WTC11 (cell line): ENCODE results near the gene ITPR2. TPM values are rescaled to one million over a fixed set of nuclear protein-coding genes. Genes with fewer than 3 reads are reported as not detected.

Experiments used
- ATAC-seq: fragments of 200-7000 bp; cut with Tn5 transposase; 2 replicates; pipeline ENCODE4 v1.10.0; 2021; ENCODE audit warnings: mild to moderate bottlenecking, moderate library complexity
- CTCF ChIA-PET: fragments of 300-600 bp; sonication (Branson Sonifier 250); formaldehyde crosslinking; loops from one replicate; lab custom pipeline; 2021; ENCODE audit warnings: antibody characterized with exemption; lab: Charles Lee
- POLR2A ChIA-PET: fragments of 350-600 bp; sonication (Branson Sonifier 250); formaldehyde crosslinking; loops from one replicate; lab custom pipeline; 2021; ENCODE audit warnings: antibody characterized with exemption; lab: Charles Lee
- DNase-seq: peaks from one replicate; pipeline ENCODE4 v3.0.0; 2021; ENCODE audit warnings: low spot score
- H3K27ac Mint-ChIP-seq: 2 replicates; pipeline ENCODE4 v1.8.0; 2021; ENCODE audit warnings: mixed read lengths
- H3K27me3 Mint-ChIP-seq: 2 replicates; pipeline ENCODE4 v1.8.0; 2021; ENCODE audit warnings: low read depth, mild to moderate bottlenecking, moderate library complexity, mixed read lengths
- H3K36me3 Mint-ChIP-seq: 2 replicates; pipeline ENCODE4 v1.8.0; 2021; ENCODE audit warnings: mixed read lengths
- H3K4me1 Mint-ChIP-seq: 2 replicates; pipeline ENCODE4 v1.8.0; 2022; ENCODE audit warnings: mixed read lengths
- H3K4me3 Mint-ChIP-seq: 2 replicates; pipeline ENCODE4 v1.8.0; 2021; ENCODE audit warnings: mild to moderate bottlenecking, moderate library complexity, mixed read lengths
- H3K9me3 Mint-ChIP-seq: 2 replicates; pipeline ENCODE4 v1.8.0; 2021; ENCODE audit warnings: mixed read lengths
- ATF2 ChIP-seq: sonication (generic); formaldehyde crosslinking; IDR thresholded peaks from 2 replicates; pipeline ENCODE4 v1.8.1; 2022; ENCODE audit warnings: low read depth, missing genetic modification reagents, borderline replicate concordance
- CBFB ChIP-seq: sonication (generic); formaldehyde crosslinking; IDR thresholded peaks from 2 replicates; pipeline ENCODE4 v1.8.1; 2022; ENCODE audit warnings: mild to moderate bottlenecking, low read depth, missing genetic modification reagents
- CTCF ChIP-seq: fragments of 200-600 bp; IDR thresholded peaks from 2 replicates; pipeline ENCODE4 v1.8.0; 2022; ENCODE audit warnings: antibody characterized with exemption
- E2F5 ChIP-seq: sonication (generic); formaldehyde crosslinking; IDR thresholded peaks from 2 replicates; pipeline ENCODE4 v1.8.1; 2022; ENCODE audit warnings: mild to moderate bottlenecking, moderate library complexity, missing genetic modification reagents
- ERG ChIP-seq: fragments of 250-450 bp; sonication (Bioruptor Pico); IDR thresholded peaks from 2 replicates; pipeline ENCODE4 v1.8.0; 2021; ENCODE audit warnings: mild to moderate bottlenecking
- ETV6 ChIP-seq: sonication (generic); formaldehyde crosslinking; IDR thresholded peaks from 2 replicates; pipeline ENCODE4 v1.8.1; 2022; ENCODE audit warnings: mild to moderate bottlenecking, missing genetic modification reagents
- GTF2I ChIP-seq: fragments of 250-450 bp; sonication (Bioruptor Pico); conservative IDR thresholded peaks from 2 replicates; pipeline ENCODE4 v1.4.0; 2021; ENCODE audit warnings: mild to moderate bottlenecking
- JAZF1 ChIP-seq: fragments of 250-450 bp; sonication (Bioruptor Pico); IDR thresholded peaks from 2 replicates; pipeline ENCODE4 v1.9.0; 2021; ENCODE audit warnings: moderate library complexity, mild to moderate bottlenecking, inconsistent platforms
- NFATC4 ChIP-seq: fragments of 250-450 bp; sonication (Bioruptor Pico); IDR thresholded peaks from 2 replicates; pipeline ENCODE4 v1.9.0; 2021; ENCODE audit warnings: mild to moderate bottlenecking
- NR1H2 ChIP-seq: sonication (generic); formaldehyde crosslinking; IDR thresholded peaks from 2 replicates; pipeline ENCODE4 v1.9.0; 2021; ENCODE audit warnings: mild to moderate bottlenecking, moderate library complexity, missing genetic modification reagents
- NR2C2 ChIP-seq: sonication (generic); formaldehyde crosslinking; IDR thresholded peaks from 2 replicates; pipeline ENCODE4 v1.8.0; 2022; ENCODE audit warnings: mild to moderate bottlenecking, missing genetic modification reagents
- SMAD4 ChIP-seq: sonication (generic); formaldehyde crosslinking; IDR thresholded peaks from 2 replicates; pipeline ENCODE4 v1.8.0; 2022; ENCODE audit warnings: mild to moderate bottlenecking, missing genetic modification reagents
- ZNF317 ChIP-seq: sonication (generic); formaldehyde crosslinking; IDR thresholded peaks from 2 replicates; pipeline ENCODE4 v1.8.1; 2023; ENCODE audit warnings: low read depth, mild to moderate bottlenecking, moderate library complexity, missing genetic modification reagents, borderline replicate concordance
- ZNF512 ChIP-seq: sonication (generic); formaldehyde crosslinking; IDR thresholded peaks from 2 replicates; pipeline ENCODE4 v1.8.1; 2022; ENCODE audit warnings: missing genetic modification reagents, borderline replicate concordance
- ZNF532 ChIP-seq: fragments of 250-450 bp; sonication (Bioruptor Pico); IDR thresholded peaks from 2 replicates; pipeline ENCODE4 v1.9.0; 2021; ENCODE audit warnings: mild to moderate bottlenecking, borderline replicate concordance
- total RNA-seq: library from RNA; stranded (reverse); gene quantifications from 3 replicates; pipeline ENCODE4 v1.2.3, GENCODE V29; 2021

ITPR2 gene
- total RNA-seq, 1 experiment from 2014 or later, result 50.7 TPM

- no peak for TF ChIP-seq E2F5 (CRISPR knock-in tag)
Observed at GRCh38 chr12:26839512-26839911, 6.5 kb upstream of the ITPR2 start (continued).

- ChIA-PET POLR2A (no interaction called here), CTCF (no interaction called here)
- ATAC-seq (no peak), DNase-seq (no peak)
- Mint-ChIP-seq H3K27ac (no peak overlapping the region), H3K36me3 (peaks cover 17% of the 10 kb centered on the region), H3K4me1 (peaks cover 4% of the 10 kb centered on the region), H3K9me3 (peaks cover 20% of the 10 kb centered on the region), H3K4me3 (no peak overlapping the region), H3K27me3 (peaks cover 4% of the 10 kb centered on the region; the same call in 1 of the 2 replicates)
- TF ChIP-seq ETV6 (no peak), ZNF512 (CRISPR knock-in tag) (0 out of 2 replicates have a peak, but pooled peaks have one; percentile 13)
Observed at GRCh38 chr12:26838888-26839416, 6.0 kb upstream of the ITPR2 start.

- peaks cover 4% of the 10 kb centered on the region; the same call in 1 of the 2 replicates for H3K27me3 Mint-ChIP-seq
- H3K4me3 Mint-ChIP-seq, result no peak overlapping the region
- POLR2A ChIA-PET, result no interaction called here
- no peak overlapping the region for H3K27ac Mint-ChIP-seq
- DNase-seq (no peak), ATAC-seq (no peak)
- peaks cover 20% of the 10 kb centered on the region for H3K9me3 Mint-ChIP-seq
- CTCF ChIA-PET, result no interaction called here
- H3K36me3 Mint-ChIP-seq, result peaks cover 17% of the 10 kb centered on the region
- peaks cover 9% of the 10 kb centered on the region for H3K4me1 Mint-ChIP-seq
- no peak for TF ChIP-seq NFATC4 (CRISPR knock-in tag)
- TF ChIP-seq ZNF512 (CRISPR knock-in tag), result no peak
- TF ChIP-seq GTF2I (CRISPR knock-in tag), result no peak
- TF ChIP-seq ATF2, result no peak
- no peak for TF ChIP-seq CTCF
- TF ChIP-seq ERG (CRISPR knock-in tag), result no peak
- no peak for TF ChIP-seq CBFB
- TF ChIP-seq ZNF317 (CRISPR knock-in tag), result no peak
- TF ChIP-seq SMAD4, result no peak
- no peak for TF ChIP-seq JAZF1 (CRISPR knock-in tag)
- no peak for TF ChIP-seq ZNF532 (CRISPR knock-in tag)
- no peak for TF ChIP-seq NR1H2 (CRISPR knock-in tag)
- no peak for TF ChIP-seq NR2C2 (CRISPR knock-in tag)
Observed at GRCh38 chr12:26836201-26836600, 3.2 kb upstream of the ITPR2 start.
